NCI-H1417 treated with DMSO at 0.1 percent for 48 hours (cell line): ENCODE data around the gene CMTM5.
"Not testable (repeated sequence)": the region's sequence is repeated elsewhere in the genome, so short reads cannot be mapped to it uniquely, and the experiment has no call there.

Experiments
- DNase-seq: peaks from one replicate; lab custom pipeline; 2025; lab: John Stamatoyannopoulos, UW

Gene CMTM5

GRCh38 chr14:23378612-23379220, 1.9 kb downstream of the CMTM5 start:
- DNase-seq = no peak

GRCh38 chr14:23379366-23380196, 2.7 kb downstream of the CMTM5 start:
- DNase-seq = no peak

- no peak for DNase-seq
Observed at GRCh38 chr14:23380197-23380914, 3.5 kb downstream of the CMTM5 start.

- DNase-seq = no peak
Observed at GRCh38 chr14:23380976-23381375, 4.1 kb downstream of the CMTM5 start.

GRCh38 chr14:23381871-23382270, 5.0 kb downstream of the CMTM5 start:
- no peak for DNase-seq

GRCh38 chr14:23382276-23382675, 5.4 kb downstream of the CMTM5 start:
- no peak for DNase-seq

- DNase-seq = no peak
Observed at GRCh38 chr14:23382731-23383440, 6.0 kb downstream of the CMTM5 start.

- DNase-seq = no peak
Observed at GRCh38 chr14:23384364-23385080, 7.7 kb downstream of the CMTM5 start.

- no peak for DNase-seq
Observed at GRCh38 chr14:23385244-23385641, 8.4 kb downstream of the CMTM5 start.

- no peak for DNase-seq
Observed at GRCh38 chr14:23385642-23386265, 8.9 kb downstream of the CMTM5 start.

GRCh38 chr14:23386266-23386657, 9.4 kb downstream of the CMTM5 start:
- not testable (repeated sequence) for DNase-seq

- DNase-seq = no peak
Observed at GRCh38 chr14:23386999-23387398, 10.2 kb downstream of the CMTM5 start.

- DNase-seq = no peak
Observed at GRCh38 chr14:23387916-23388882, 11.4 kb downstream of the CMTM5 start.

- no peak for DNase-seq
Observed at GRCh38 chr14:23388996-23389395, 12.2 kb downstream of the CMTM5 start.

- DNase-seq = no peak
Observed at GRCh38 chr14:23389396-23389795, 12.6 kb downstream of the CMTM5 start.

GRCh38 chr14:23389871-23390270, 13.0 kb downstream of the CMTM5 start:
- not testable (repeated sequence) for DNase-seq

GRCh38 chr14:23392613-23393012, 15.8 kb downstream of the CMTM5 start:
- no peak for DNase-seq

GRCh38 chr14:23396126-23396525, 19.3 kb downstream of the CMTM5 start:
- no peak for DNase-seq

- DNase-seq = no peak
Observed at GRCh38 chr14:23396781-23397407, 20.0 kb downstream of the CMTM5 start.
